Mucosa of descending colon (tissue), 3 donors: Measurements from ENCODE around the gene ZNF330. TPM values are rescaled to one million over a fixed set of nuclear protein-coding genes. Genes with fewer than 3 reads are reported as not detected.
A peak's percentile ranks its signal among the peaks of the same experiment; 100 is the strongest.

ENCODE experiments used
- ATAC-seq: fragments of 200-7000 bp; cut with Tn5 transposase; one replicate; pipeline ENCODE4 v1.9.1; 2020; ENCODE audit warnings: mild to moderate bottlenecking, moderate library complexity
- DNase-seq, 3 donors: peaks; one replicate each; pipeline ENCODE4 v3.0.0-alpha.2; 2020
- H3K36me3 ChIP-seq: fragments of 200-600 bp; one replicate; pipeline ENCODE4 v1.8.0; 2021; ENCODE audit warnings: low read depth, mild to moderate bottlenecking
- H3K4me1 ChIP-seq: fragments of 200-600 bp; one replicate; pipeline ENCODE4 v1.8.0; 2021; ENCODE audit warnings: low read depth, mild to moderate bottlenecking
- H3K4me3 ChIP-seq: fragments of 200-600 bp; one replicate; pipeline ENCODE4 v1.8.0; 2021; ENCODE audit warnings: mild to moderate bottlenecking
- H3K9me3 ChIP-seq: fragments of 200-600 bp; one replicate; pipeline ENCODE4 v1.8.0; 2021; ENCODE audit warnings: mild to moderate bottlenecking
- intact Hi-C, 2 donors: fragments of 100-400 bp; cut with DNase I in 1 of 2; cut with micrococcal nuclease in 1 of 2; formaldehyde crosslinking; loops; one replicate each; pipeline versions ENCODE4 v1.11.0 to v1.11.1; 2022; cut with DNase I, micrococcal nuclease
- total RNA-seq, 3 donors: library from RNA; stranded (reverse); fragmentation: NEBNext Ultra II Directional in 2 of 3; extraction: Animal tissue kit (Norgen Biotek cat#: 25700) in 2 of 3; gene quantifications; one replicate each; pipeline versions ENCODE4 v1.2.1 to v1.2.4, GENCODE V29; 2021 to 2023
- TF ChIP-seq, protein P1 (sequence below): fragments of 200-600 bp; IDR thresholded peaks from one replicate; pipeline ENCODE4 v1.8.0; 2022; ENCODE audit warnings: antibody characterized with exemption, mild to moderate bottlenecking
- donor health status: DM: no; HTN: no; CAD: no; lungs with moderate emphysema.
- donor health status: DM: no; HTN: no; CAD: no.
- donor health status: DM: no; HTN: yes; CAD: no.

ZNF330 gene
- total RNA-seq, 3 donors from 2014 or later: 24.8 to 39.5 (median 24.9) TPM

DNA sequence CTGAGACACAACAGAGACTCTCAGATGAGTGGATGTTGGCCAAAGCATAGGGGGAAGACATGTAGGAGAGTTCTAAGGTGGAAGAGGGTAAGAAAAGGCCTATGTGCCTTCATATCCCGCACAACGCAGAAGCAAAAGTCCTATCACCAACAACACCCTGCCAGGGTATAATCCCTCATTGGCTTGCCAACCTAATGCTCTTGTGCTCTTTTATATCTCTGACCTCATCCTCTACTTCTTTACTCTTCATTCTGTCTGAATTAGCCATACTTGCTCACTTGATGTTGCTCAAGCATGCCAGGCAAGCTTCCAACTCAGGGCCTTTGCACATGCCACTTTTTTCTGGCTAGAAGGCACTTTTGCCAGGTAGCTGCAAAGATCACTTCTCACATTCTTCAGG, 28.1 kb upstream of the ZNF330 start:
- DNase-seq: no peak
- Histone ChIP-seq H3K4me3 (no peak overlapping the region), H3K4me1 (no peaks in the 10 kb centered on the region), H3K36me3 (no peaks in the 10 kb centered on the region), H3K9me3 (no peaks in the 10 kb centered on the region)
- intact Hi-C loops: no loop called here
- no peak for ATAC-seq
- TF ChIP-seq, protein P1, sequence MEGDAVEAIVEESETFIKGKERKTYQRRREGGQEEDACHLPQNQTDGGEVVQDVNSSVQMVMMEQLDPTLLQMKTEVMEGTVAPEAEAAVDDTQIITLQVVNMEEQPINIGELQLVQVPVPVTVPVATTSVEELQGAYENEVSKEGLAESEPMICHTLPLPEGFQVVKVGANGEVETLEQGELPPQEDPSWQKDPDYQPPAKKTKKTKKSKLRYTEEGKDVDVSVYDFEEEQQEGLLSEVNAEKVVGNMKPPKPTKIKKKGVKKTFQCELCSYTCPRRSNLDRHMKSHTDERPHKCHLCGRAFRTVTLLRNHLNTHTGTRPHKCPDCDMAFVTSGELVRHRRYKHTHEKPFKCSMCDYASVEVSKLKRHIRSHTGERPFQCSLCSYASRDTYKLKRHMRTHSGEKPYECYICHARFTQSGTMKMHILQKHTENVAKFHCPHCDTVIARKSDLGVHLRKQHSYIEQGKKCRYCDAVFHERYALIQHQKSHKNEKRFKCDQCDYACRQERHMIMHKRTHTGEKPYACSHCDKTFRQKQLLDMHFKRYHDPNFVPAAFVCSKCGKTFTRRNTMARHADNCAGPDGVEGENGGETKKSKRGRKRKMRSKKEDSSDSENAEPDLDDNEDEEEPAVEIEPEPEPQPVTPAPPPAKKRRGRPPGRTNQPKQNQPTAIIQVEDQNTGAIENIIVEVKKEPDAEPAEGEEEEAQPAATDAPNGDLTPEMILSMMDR: no peak

DNA sequence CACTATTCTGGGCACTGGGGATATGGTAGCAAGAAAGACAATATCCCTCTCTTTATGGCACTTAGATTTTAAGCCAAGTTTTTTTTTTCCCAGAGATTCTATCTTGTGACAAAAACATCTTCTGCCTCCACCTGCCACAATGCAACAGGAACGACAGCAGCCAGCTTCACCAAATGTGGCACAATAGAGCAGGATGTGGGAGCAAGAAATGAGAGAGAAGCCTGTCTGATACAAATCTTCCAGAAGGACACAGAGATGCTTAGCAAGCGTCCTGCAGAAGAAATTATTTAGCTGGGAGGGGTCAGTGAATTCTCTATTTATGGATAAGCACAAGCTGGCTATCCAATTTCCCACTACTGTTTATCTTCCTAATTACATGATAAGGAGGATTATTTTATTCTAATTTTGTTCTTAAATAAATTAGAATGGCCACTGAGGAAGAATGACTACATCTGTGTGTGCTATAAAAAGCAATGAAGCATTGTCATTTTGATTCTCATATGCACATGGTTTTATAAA, 27.1 kb upstream of the ZNF330 start:
- no peak for ATAC-seq
- H3K4me1 ChIP-seq: no peaks in the 10 kb centered on the region
- H3K36me3 ChIP-seq: no peaks in the 10 kb centered on the region
- intact Hi-C loops: no loop called here
- DNase-seq: no peak
- TF ChIP-seq, protein P1: no peak
- no peak overlapping the region for H3K4me3 ChIP-seq
- no peaks in the 10 kb centered on the region for H3K9me3 ChIP-seq

DNA sequence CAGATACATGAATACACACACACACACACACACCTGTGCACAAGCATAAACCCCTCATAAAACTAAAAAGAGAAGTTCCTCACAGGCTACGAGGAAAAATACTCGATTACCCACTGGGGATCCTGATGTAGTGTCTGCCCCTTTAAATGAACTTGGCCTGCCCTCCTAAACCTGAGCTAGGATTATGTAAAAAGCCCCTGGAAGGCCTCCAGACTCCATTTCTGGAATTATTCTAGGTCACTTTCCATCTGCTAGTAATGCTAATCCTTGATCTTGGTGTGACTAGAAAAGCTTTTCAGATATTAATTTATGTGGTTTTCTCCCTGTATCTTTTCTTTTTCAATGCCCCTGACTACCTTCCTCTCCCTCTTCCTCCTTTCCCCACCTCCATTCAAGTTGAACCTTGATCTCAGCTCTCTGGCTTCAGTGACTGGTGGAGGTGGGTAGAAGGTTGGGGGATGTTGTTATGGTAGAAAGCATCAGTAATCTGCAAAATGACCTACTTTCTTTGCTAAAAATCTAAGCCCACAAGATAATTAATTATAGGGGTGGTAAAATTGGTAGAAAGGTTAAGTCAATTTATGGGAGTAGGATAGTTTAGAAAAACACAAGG, 25.5 kb upstream of the ZNF330 start:
- ATAC-seq: no peak

DNA sequence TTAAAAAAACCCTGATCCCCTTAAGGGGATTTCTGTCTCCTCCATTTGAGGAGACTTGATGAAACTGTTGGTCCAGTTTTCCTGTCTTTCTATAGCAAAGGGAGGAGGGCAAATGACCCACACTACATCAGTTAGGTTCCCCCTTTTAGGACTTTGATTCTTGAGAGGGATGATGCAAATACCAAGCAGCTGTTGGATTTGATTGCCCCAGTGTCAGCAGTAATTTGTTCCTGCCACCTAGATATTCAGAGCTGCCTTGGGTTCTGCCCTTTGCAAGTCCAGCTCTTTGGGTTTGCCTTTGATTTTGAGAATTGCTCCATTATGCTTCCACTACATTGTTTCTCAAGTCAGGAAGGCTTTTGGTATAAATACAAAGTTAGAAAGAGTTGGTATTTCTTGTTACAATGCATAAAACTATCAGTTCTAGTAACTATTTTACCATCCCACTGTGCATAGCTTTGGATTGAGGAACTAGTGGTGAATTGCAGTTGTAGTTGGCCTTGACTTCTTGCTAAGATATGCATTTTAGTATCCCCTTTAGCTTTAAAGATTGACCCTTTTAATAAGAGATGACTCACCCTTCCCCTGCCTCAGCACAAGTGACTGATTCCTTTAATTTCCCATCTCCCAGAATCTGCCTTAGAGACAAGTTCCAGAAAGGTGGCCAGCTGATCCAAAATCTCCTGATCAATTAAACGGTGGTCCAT, 24.3 kb upstream of the ZNF330 start:
- intact Hi-C loops: no loop called here
- Histone ChIP-seq H3K36me3 (no peaks in the 10 kb centered on the region), H3K9me3 (no peaks in the 10 kb centered on the region), H3K4me1 (no peaks in the 10 kb centered on the region), H3K4me3 (no peak overlapping the region)
- TF ChIP-seq, protein P1: no peak
- ATAC-seq (no peak), DNase-seq (no peak)

More for the DNA sequence above, 25.5 kb upstream of the ZNF330 start:
- Histone ChIP-seq H3K36me3 (no peaks in the 10 kb centered on the region), H3K4me1 (no peaks in the 10 kb centered on the region), H3K4me3 (no peak overlapping the region), H3K9me3 (no peaks in the 10 kb centered on the region)
- no peak for DNase-seq
- intact Hi-C loops: no loop called here
- TF ChIP-seq, protein P1: no peak

DNA sequence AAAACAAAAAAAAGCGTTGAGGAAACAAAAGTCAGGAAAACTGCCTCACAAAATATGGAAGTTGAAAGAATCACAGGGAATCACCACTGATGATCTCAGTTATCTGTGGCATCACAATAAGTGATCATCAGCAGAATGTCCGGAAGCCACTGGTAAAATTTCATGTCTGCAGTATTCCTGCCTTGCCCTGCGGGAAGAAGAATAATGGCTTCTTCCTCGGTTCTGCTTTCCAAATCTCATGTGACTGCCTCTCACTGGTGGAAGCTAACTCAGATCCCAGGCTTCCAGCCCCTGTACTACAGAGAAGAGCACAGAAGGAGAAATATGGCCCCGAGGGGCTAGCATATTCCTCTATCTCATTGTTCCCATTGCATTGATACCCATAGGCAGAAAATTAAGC, 12.7 kb upstream of the ZNF330 start:
- TF ChIP-seq, protein P1: no peak
- Histone ChIP-seq H3K9me3 (no peaks in the 10 kb centered on the region), H3K36me3 (no peaks in the 10 kb centered on the region), H3K4me3 (no peak overlapping the region), H3K4me1 (no peaks in the 10 kb centered on the region)
- intact Hi-C loops: no loop called here
- DNase-seq (peak in 1 of 3 donors; percentile 9), ATAC-seq (no peak)
